Panc1 (cell line): ENCODE measurements around the gene ZNF862. TPM values are rescaled to one million over a fixed set of nuclear protein-coding genes. Genes with fewer than 3 reads are reported as not detected.

Source experiments
- ATAC-seq: fragments of 200-7000 bp; cut with Tn5 transposase; 2 replicates; pipeline ENCODE4 v1.9.1; 2020; ENCODE audit warnings: mild to moderate bottlenecking, moderate library complexity
- BruUV-seq: library from RNA; stranded (reverse); fragments of 400-500 nt; replicated peaks from 2 replicates; lab custom pipeline; 2021; lab: Mats Ljungman, UMichigan
- CTCF ChIA-PET: fragments of 300-600 bp; sonication (Branson Sonifier 250); formaldehyde crosslinking; loops from one replicate; lab custom pipeline; 2022; ENCODE audit warnings: antibody characterized with exemption; lab: Charles Lee
- POLR2A ChIA-PET: fragments of 300-600 bp; sonication (Branson Sonifier 250); formaldehyde crosslinking; loops from one replicate; lab custom pipeline; 2022; ENCODE audit warnings: antibody characterized with exemption; lab: Charles Lee
- DNase-seq: peaks from one replicate; pipeline ENCODE4 v3.0.0-alpha.2; 2010; ENCODE audit warnings: low read depth, low spot score
- H3K27ac ChIP-seq: 2 replicates; pipeline ENCODE4 v1.5.1; 2011; ENCODE audit warnings: mild to moderate bottlenecking, low read length, inconsistent platforms
- H3K27me3 ChIP-seq: fragments of 200-500 bp; sonication (Bioruptor generic); 2 replicates; pipeline ENCODE4 v1.6.0; 2014; ENCODE audit warnings: low read length, inconsistent platforms; ENCODE audit not compliant: control insufficient read depth, insufficient read depth
- H3K36me3 ChIP-seq: fragments of 200-500 bp; sonication (Bioruptor generic); 2 replicates; pipeline ENCODE4 v1.5.1; 2014; ENCODE audit warnings: inconsistent platforms, mild to moderate bottlenecking, low read length, moderate library complexity; ENCODE audit not compliant: control insufficient read depth, insufficient read depth
- H3K4me1 ChIP-seq: 2 replicates; pipeline ENCODE4 v1.5.1; 2011; ENCODE audit warnings: inconsistent platforms, mild to moderate bottlenecking, low read length, moderate library complexity; ENCODE audit not compliant: control insufficient read depth, insufficient read depth
- H3K4me3 ChIP-seq, 2 experiments: 2 replicates each; pipeline ENCODE4 v1.5.1; 2011 to 2012; ENCODE audit warnings: low read depth in 2 of 2, low read length in 2 of 2, mild to moderate bottlenecking in 2 of 2, inconsistent platforms in 1 of 2, moderate library complexity in 1 of 2
- H3K9me3 ChIP-seq: fragments of 200-500 bp; sonication (Bioruptor generic); 2 replicates; pipeline ENCODE4 v1.5.1; 2014; ENCODE audit warnings: low read depth, mild to moderate bottlenecking, inconsistent platforms, low read length, moderate library complexity; ENCODE audit not compliant: control insufficient read depth, insufficient read depth
- CTCF ChIP-seq: fragments of 450-650 bp; IDR thresholded peaks from 2 replicates; pipeline ENCODE4 v1.5.1; 2017; ENCODE audit warnings: mild to moderate bottlenecking
- POLR2AphosphoS5 ChIP-seq: IDR thresholded peaks from 2 replicates; pipeline ENCODE4 v1.6.1; 2012; ENCODE audit warnings: mild to moderate bottlenecking, low read depth, low read length, moderate library complexity
- REST ChIP-seq, 2 experiments: IDR thresholded peaks; 2 replicates each; pipeline ENCODE4 v1.6.1; 2011 to 2012; ENCODE audit warnings: low read depth in 2 of 2, control low read depth in 1 of 2, low read length in 1 of 2, mild to moderate bottlenecking in 1 of 2, moderate library complexity in 1 of 2; ENCODE audit not compliant: insufficient read depth in 1 of 2
- SIN3A ChIP-seq: IDR thresholded peaks from 2 replicates; pipeline ENCODE4 v1.6.1; 2012; ENCODE audit warnings: low read depth, mild to moderate bottlenecking, low read length, moderate library complexity, borderline replicate concordance; ENCODE audit not compliant: insufficient read depth
- TCF7L2 ChIP-seq: IDR thresholded peaks from 2 replicates; pipeline ENCODE4 v1.6.1; 2011; ENCODE audit warnings: mild to moderate bottlenecking, low read depth, low read length, inconsistent platforms
- in situ Hi-C: cut with HindIII; loops from 2 replicates; pipeline ENCODE4 v1.10.0; 2016; ENCODE audit warnings: low sequenced_read_pairs, low pct_unique_long_range_greater_than_20kb
- intact Hi-C: fragments of 100-400 bp; cut with micrococcal nuclease; formaldehyde crosslinking; loops from one replicate; pipeline ENCODE4 v1.10.0; 2022; ENCODE audit not compliant: unreplicated experiment
- total RNA-seq: library from RNA; stranded (reverse); gene quantifications from one replicate; pipeline ENCODE4 v1.2.1, GENCODE V29; 2021; ENCODE audit not compliant: unreplicated experiment

Gene ZNF862
- total RNA-seq, 1 experiment from 2014 or later = 6.8 TPM

- BruUV-seq = no TSS peak
- Histone ChIP-seq H3K9me3 (no peaks in the 10 kb centered on the region), H3K27me3 (no peaks in the 10 kb centered on the region), H3K4me3 (no peak overlapping the region), H3K4me1 (no peaks in the 10 kb centered on the region; the same call in 1 of the 2 replicates), H3K36me3 (no peaks in the 10 kb centered on the region), H3K27ac (no peak overlapping the region)
- TF ChIP-seq CTCF (no peak), TCF7L2 (no peak), REST (IDR thresholded peaks at IDR 0.05; ENCODE audit: insufficient read depth in 1 of 2, low read depth in 2 of 2, low read length in 1 of 2) (no peak), POLR2AphosphoS5 (no peak), SIN3A (no peak)
- ATAC-seq (no peak), DNase-seq (no peak)
- intact Hi-C loops = no loop called here
- in situ Hi-C loops = no loop called here
- ChIA-PET POLR2A (no interaction called here), CTCF (no interaction called here)
These were observed 21.2 kb downstream of the ZNF862 start for GRCh38 chr7:149859369-149859768.

GRCh38 chr7:149859876-149860275, 21.7 kb downstream of the ZNF862 start:
- in situ Hi-C loops (no loop called here), intact Hi-C loops (no loop called here)
- CTCF ChIA-PET = no interaction called here
- no peaks in the 10 kb centered on the region for H3K27me3 ChIP-seq
- POLR2A ChIA-PET = no interaction called here
- no peak overlapping the region for H3K4me3 ChIP-seq
- no peaks in the 10 kb centered on the region; the same call in 1 of the 2 replicates for H3K4me1 ChIP-seq
- no peak for TF ChIP-seq POLR2AphosphoS5
- no peak for TF ChIP-seq REST (IDR thresholded peaks at IDR 0.05; ENCODE audit: insufficient read depth in 1 of 2, low read depth in 2 of 2, low read length in 1 of 2)
- no peak for TF ChIP-seq CTCF
- H3K9me3 ChIP-seq = no peaks in the 10 kb centered on the region
- ATAC-seq (no peak), DNase-seq (no peak)
- no peaks in the 10 kb centered on the region for H3K36me3 ChIP-seq
- no peak overlapping the region for H3K27ac ChIP-seq
- no TSS peak for BruUV-seq
